HG03196 (cell line): Measurements from ENCODE around the gene GAN.
"Not testable (repeated sequence)": the region's sequence is repeated elsewhere in the genome, so short reads cannot be mapped to it uniquely, and the experiment has no call there.

ENCODE experiments used
- ATAC-seq: cut with Tn5 transposase; IDR thresholded peaks from one replicate; pipeline ENCODE4 v1.9.1; 2021; ENCODE audit not compliant: unreplicated experiment

GAN gene

DNA sequence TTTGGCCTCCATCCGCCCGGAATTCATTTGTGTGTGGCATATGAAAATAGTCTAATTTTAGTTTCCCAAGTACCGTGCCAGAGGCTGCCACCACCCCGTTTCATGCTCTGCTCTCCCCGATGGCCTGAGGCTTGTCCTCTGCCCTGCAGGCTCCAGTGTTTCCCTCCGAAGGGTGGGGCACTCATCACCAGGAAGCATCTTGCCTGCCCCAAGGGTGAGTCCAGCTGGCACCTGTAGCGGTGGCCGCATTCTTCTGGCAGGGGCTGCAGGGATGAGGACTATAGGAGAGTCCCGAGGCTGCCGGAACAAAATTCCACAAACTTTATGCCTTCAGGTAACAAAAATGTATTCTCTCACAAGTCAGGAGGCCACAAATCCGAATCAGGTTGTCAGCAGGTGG, 106.8 kb downstream of the GAN start:
- ATAC-seq = no peak

DNA sequence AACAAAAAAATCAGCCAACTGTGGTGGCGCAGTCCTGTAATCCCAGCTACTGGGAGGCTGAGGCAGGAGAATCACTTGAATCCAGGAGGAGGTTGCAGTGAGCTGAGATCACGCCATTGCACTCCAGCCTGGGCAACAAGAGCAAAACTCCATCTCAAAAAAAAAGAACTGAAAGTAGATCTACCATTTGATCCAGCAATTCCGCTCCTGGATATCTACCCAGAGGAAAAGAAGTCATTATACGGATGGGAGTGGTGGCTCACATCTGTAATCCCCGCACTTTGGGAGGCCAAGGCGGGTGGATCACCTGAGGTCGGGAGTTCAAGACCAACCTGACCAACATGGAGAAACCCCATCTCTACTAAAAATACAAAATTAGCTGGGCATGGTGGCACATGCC, 107.4 kb downstream of the GAN start:
- ATAC-seq = not testable (repeated sequence)

DNA sequence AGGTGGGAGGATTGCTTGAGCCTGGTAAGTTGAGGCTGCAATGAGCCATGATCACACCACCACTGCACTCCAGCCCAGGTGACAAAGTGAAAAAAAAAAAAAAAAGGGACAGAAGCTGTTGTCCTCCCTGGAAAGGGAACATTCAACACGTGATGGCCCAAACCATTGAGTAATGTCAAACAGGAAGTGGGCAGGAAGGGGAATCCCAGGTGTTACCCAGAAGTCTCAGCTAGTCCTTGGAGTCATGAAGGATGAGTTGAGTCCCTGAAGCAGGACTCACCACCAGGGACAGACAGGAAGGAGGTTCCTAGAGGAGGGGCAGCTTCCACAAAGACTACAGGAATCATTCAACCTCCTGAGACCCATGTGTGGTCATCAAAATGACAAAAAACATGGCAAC, 110.0 kb downstream of the GAN start:
- peak; percentile 58 for ATAC-seq

DNA sequence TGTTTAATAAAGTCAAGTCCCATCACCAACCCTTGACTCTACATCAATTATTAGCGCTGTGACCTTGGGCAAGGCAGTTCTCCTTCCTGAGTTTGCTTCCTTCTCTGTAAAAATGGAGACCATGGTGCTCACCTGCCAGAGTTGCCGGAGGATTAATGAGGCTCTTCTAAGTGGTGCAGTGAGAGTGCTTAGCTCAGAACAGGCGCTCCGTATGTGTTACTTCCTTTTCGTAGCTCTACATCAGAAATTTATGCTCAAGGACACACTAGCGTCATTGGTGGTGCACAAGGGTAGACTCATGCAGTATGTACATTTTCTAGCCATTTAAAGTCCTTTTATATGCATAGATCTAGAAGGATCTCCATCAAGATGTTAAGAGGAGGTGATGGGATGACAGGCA, 112.5 kb downstream of the GAN start:
- no peak for ATAC-seq

DNA sequence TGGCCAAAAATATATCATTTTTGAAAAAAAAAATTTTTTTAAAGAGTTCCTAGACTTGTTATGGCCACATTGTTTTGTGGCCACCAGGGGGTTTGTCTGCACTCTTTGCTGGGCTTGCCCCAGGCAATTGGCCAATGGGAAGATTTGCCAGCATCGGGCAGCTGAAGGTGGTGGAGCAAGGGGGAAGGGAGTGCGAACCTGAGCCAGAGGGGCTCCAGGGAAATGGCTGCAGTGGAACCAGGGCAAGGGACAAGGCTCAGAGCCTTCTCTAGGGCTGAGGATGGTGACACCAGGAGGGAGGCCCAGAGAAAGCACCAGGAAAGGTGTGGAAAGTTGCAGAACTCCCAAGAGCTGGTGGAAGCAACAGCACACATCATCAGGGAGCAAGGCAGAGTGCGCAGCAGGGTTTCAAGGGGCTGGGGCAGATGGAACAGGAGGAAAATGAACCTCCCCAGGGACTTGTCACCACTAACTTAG, 114.3 kb downstream of the GAN start:
- ATAC-seq = no peak

- ATAC-seq = no peak
These were observed 117.0 kb downstream of the GAN start for GRCh38 chr16:81431554-81432353.

DNA sequence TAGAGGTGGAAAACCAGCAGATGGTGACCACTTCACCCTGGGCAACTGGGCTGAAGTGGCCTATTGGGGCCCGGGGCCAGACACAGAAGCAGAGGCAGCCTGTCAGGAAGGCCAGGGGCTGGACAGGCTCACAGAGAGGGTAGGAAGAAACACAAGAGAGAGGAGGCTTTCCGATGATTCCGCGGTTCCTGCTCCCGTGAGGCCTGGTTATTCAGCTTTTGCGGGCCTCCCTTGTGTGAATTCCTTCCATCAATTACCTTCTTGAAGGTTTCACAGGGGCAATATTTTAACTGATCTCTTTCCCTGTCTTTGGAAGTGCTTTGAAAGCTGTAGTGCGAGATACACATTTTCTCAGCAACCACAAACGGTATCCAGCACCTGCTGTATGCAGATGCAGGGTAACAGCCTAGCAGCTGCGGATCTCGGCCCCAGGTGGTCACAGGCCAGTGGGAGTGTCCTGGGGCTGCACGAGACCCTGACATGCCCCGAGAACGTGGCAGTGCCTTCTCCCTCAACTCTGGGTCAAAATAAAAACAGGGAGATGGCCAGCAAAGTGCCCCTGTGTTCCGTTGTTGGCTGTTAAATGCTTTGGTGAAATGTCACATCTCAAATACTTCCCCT, 118.3 kb downstream of the GAN start:
- ATAC-seq = no peak

DNA sequence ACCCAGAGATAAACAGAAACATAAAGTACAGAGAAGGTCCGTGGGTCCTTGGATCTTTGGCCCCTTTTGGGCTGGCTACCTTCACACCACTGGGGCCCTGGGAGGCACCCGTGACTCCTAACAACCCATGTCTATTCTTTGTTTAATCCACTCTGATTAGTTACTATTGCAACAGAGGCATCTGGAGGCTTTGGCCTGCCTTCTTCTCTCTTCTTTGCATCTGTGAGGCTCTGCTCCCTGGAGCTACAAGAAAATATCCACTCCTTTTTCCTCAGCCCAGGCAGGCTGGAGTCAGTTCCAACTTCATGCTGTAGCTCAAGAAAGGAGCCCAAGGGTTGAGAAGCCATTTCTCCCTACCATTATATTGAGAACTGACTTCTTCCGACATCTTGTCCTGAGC, 120.3 kb downstream of the GAN start:
- no peak for ATAC-seq

DNA sequence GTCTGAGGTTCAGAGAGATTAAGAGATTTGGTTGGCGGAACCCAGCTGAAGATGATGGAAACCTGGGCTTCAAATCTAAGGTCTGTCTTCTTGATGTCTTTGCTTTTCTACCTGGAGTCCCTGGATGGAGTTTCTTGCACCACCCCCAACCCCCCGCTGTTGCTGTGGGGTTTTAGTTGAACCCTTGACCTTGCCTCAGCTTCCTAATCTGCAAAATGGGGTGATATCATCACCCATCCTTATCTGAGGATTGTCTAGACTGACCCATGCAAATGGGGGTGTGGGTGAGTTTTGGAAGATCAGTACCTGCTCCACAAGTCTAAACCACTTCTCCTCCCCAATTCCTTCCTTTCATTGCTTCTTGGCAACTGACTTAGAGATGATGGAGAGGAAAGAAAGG, 120.8 kb downstream of the GAN start:
- ATAC-seq = no peak

DNA sequence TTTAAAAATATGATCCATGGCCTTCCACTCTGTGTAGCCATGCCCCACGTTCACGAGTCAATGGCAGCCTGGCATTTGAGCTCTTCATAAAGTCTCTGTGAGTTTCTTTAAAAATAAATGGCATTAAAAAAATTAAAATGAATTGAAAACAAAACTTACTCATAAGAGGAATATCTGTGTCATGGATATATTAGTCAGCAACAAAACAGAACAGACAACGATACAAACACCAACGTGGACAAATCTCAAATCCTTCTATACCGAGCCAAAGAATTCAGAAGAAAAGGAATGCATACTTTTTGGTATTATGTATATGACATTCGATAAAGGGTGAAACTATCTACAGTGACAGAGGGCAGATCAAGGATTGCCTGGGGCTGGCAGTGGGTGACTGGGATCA, 121.6 kb downstream of the GAN start:
- no peak for ATAC-seq

DNA sequence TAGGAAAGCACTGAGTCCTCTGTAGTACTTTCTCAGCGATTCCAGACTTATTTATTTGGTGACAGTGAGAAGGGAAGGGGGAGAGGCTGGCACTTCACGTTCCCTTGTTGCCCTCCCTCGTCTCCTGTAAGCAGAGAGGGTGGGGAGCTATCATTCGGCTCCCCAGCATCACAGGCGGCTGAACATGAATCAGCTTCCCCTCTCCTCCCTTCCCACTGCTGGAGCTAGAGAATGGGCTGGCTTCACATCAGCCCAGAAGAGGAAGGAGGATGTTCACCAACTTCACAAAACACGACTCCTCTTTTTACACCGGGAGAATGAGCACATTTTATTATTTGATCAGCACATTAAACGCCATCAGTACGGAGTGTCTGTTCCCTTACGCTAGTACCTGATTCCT, 123.1 kb downstream of the GAN start:
- no peak for ATAC-seq
